ENCODE measurements around the gene FMN1.

- TF ChIP-seq CTCF (IDR thresholded peaks at IDR 0.05; ENCODE audit: low read depth, low read length, poor library complexity, severe bottlenecking) (no peak), EZH2phosphoT487 (IDR thresholded peaks at IDR 0.05; ENCODE audit: borderline replicate concordance, low read length) (no peak)
Observed at GRCh38 chr15:33099213-33099612, 95.3 kb downstream of the FMN1 start.

Measured in DOHH2 (cell line).